HPDE6-E6E7 (cell line): Measurements from ENCODE around the gene WDSUB1.

Source experiments
- DNase-seq: peaks from one replicate; pipeline ENCODE4 v3.0.0; 2011; ENCODE audit warnings: missing footprints; ENCODE audit errors: extremely low spot score

The WDSUB1 gene

GRCh38 chr2:159225025-159226016, 61.2 kb downstream of the WDSUB1 start:
- no peak for DNase-seq

- DNase-seq, result no peak
These were observed 62.3 kb downstream of the WDSUB1 start for GRCh38 chr2:159224061-159224813.

GRCh38 chr2:159219394-159219998, 67.0 kb downstream of the WDSUB1 start:
- no peak for DNase-seq

- DNase-seq, result no peak
These were observed 68.1 kb downstream of the WDSUB1 start for GRCh38 chr2:159218389-159218788.

- no peak for DNase-seq
These were observed 68.8 kb downstream of the WDSUB1 start for GRCh38 chr2:159217676-159218075.

- no peak for DNase-seq
These were observed 71.4 kb downstream of the WDSUB1 start for GRCh38 chr2:159215116-159215515.

- DNase-seq, result no peak
These were observed 72.1 kb downstream of the WDSUB1 start for GRCh38 chr2:159214325-159214865.

GRCh38 chr2:159213296-159213695, 73.2 kb downstream of the WDSUB1 start:
- no peak for DNase-seq

- DNase-seq, result no peak
These were observed 74.8 kb downstream of the WDSUB1 start for GRCh38 chr2:159211447-159212396.

- no peak for DNase-seq
These were observed 76.9 kb downstream of the WDSUB1 start for GRCh38 chr2:159209341-159210306.

GRCh38 chr2:159208438-159208837, 78.1 kb downstream of the WDSUB1 start:
- DNase-seq, result no peak

GRCh38 chr2:159206736-159207380, 79.6 kb downstream of the WDSUB1 start:
- no peak for DNase-seq

GRCh38 chr2:159204381-159205144, 81.9 kb downstream of the WDSUB1 start:
- DNase-seq, result no peak

- DNase-seq, result no peak
These were observed 83.9 kb downstream of the WDSUB1 start for GRCh38 chr2:159202568-159203071.

GRCh38 chr2:159201360-159202063, 85.0 kb downstream of the WDSUB1 start:
- DNase-seq, result no peak

- no peak for DNase-seq
These were observed 86.0 kb downstream of the WDSUB1 start for GRCh38 chr2:159200498-159200897.

GRCh38 chr2:159199761-159200465, 86.6 kb downstream of the WDSUB1 start:
- no peak for DNase-seq
